Measurements from ENCODE around the gene RPS27A. TPM values are rescaled to one million over a fixed set of nuclear protein-coding genes. Genes with fewer than 3 reads are reported as not detected.
A peak's percentile ranks its signal among the peaks of the same experiment; 100 is the strongest.
"Not testable (repeated sequence)": the region's sequence is repeated elsewhere in the genome, so short reads cannot be mapped to it uniquely, and the experiment has no call there.

Gene RPS27A
- total RNA-seq, 1 experiment from 2014 or later, result 747 TPM

- Mint-ChIP-seq H3K36me3 (ENCODE audit: insufficient read depth, unreplicated experiment) (peaks cover 27% of the 10 kb centered on the region), H3K27me3 (ENCODE audit: unreplicated experiment) (no peaks in the 10 kb centered on the region), H3K4me1 (ENCODE audit: low read depth, unreplicated experiment) (no peaks in the 10 kb centered on the region), H3K27ac (ENCODE audit: unreplicated experiment) (peak overlapping the region; percentile 64), H3K9me3 (ENCODE audit: low read depth, unreplicated experiment) (no peaks in the 10 kb centered on the region), H3K4me3 (ENCODE audit: low read depth, unreplicated experiment) (peak overlapping the region; percentile 66)
- CTCF ChIA-PET, result interaction anchor here (0.6 kb wide), 1 partner anchor 156 kb away, joined by 7 read pairs; no protein-coding TSS in a partner anchor
- DNase-seq, result no peak
- intact Hi-C loops (cut with micrococcal nuclease; ENCODE audit: unreplicated experiment), result no loop called here
- TF ChIP-seq CTCF (IDR thresholded peaks at IDR 0.05; ENCODE audit: unreplicated experiment), result no peak
- no TSS peak for BruUV-seq (replicated peaks)
Observed at GRCh38 chr2:55268288-55268906, 35.9 kb downstream of the RPS27A start.

DNA sequence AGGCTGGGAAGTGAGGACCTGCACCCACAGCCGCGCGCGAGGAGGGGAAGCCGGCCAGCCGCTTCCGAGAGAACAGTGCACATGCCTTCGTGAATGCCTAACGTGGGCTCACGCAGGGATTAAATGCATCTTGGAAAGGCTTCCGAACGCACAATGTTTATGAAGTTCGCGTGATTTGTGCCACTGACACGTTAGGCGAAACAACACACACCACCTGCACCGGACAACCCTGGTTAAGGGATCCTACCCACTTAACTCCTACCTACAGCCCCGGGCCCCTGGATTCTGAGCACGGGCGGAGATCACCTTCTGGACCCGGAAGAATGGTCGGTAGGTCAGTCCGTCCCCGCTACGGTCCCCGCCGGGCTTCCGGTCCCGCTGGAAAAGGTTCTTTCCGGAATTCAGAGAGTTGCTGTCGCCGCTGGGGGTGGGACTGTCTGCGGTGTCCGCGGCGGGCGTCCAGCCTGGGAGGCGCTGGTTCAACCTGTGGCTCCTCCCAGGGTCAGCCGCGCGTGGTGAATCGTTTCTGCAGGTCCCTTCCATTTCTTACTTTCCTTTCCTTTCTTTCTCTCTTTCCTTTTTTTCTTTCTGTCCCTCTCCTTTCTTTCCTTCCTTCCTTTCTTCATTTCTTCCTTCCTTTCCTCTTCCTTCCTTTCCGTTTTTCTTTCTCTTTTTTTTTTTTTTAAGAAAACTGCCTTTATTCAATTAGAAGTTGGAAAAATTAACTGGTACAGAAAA, 36.6 kb downstream of the RPS27A start, which contains the start of gene MTIF2:
Gene MTIF2 (minus strand): TSS at position 325 of the 738 bp plus-strand sequence. CDS start 5,373 bp downstream, outside the sequence.
- TSS peak; percentile 87 for BruUV-seq (replicated peaks)
- Mint-ChIP-seq H3K27ac (ENCODE audit: unreplicated experiment) (peak within 1 kb of the TSS; percentile 64), H3K36me3 (ENCODE audit: insufficient read depth, unreplicated experiment) (peaks cover 27% of the 10 kb centered on the region), H3K27me3 (ENCODE audit: unreplicated experiment) (no peaks in the 10 kb centered on the region), H3K4me1 (ENCODE audit: low read depth, unreplicated experiment) (no peaks in the 10 kb centered on the region), H3K9me3 (ENCODE audit: low read depth, unreplicated experiment) (no peaks in the 10 kb centered on the region), H3K4me3 (ENCODE audit: low read depth, unreplicated experiment) (peak within 1 kb of the TSS; percentile 66)
- intact Hi-C loops (cut with micrococcal nuclease; ENCODE audit: unreplicated experiment), result no loop called here
- CTCF ChIA-PET, result interaction anchor here (0.6 kb wide), 1 partner anchor 156 kb away, joined by 7 read pairs; no protein-coding TSS in a partner anchor
- DNase-seq, result peak; percentile 97
- no peak for TF ChIP-seq CTCF (IDR thresholded peaks at IDR 0.05; ENCODE audit: unreplicated experiment)

DNA sequence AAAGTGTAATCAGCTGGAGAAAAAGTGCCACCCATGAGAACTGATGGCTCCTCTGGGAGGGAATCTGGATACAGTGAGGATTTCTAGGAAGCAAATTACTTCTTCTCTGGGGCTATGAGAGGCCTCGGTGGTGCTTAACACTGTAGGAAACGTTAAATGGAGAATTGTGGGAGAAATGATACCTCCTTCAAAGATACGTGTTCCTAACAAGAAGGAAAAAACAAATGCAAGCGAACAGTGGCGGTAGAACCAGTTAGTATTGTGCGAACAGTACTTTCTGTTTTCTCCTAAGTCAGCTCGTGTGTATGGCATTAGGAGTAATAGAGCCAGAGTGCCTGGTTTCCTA, 37.1 kb downstream of the RPS27A start:
- Mint-ChIP-seq H3K36me3 (ENCODE audit: insufficient read depth, unreplicated experiment) (peaks cover 27% of the 10 kb centered on the region), H3K27ac (ENCODE audit: unreplicated experiment) (peak overlapping the region; percentile 64), H3K4me3 (ENCODE audit: low read depth, unreplicated experiment) (peak overlapping the region; percentile 66), H3K4me1 (ENCODE audit: low read depth, unreplicated experiment) (no peaks in the 10 kb centered on the region), H3K27me3 (ENCODE audit: unreplicated experiment) (no peaks in the 10 kb centered on the region), H3K9me3 (ENCODE audit: low read depth, unreplicated experiment) (no peaks in the 10 kb centered on the region)
- CTCF ChIA-PET, result no interaction called here
- no peak for DNase-seq
- BruUV-seq (replicated peaks), result TSS peak; percentile 88
- intact Hi-C loops (cut with micrococcal nuclease; ENCODE audit: unreplicated experiment), result no loop called here
- TF ChIP-seq CTCF (IDR thresholded peaks at IDR 0.05; ENCODE audit: unreplicated experiment), result no peak

DNA sequence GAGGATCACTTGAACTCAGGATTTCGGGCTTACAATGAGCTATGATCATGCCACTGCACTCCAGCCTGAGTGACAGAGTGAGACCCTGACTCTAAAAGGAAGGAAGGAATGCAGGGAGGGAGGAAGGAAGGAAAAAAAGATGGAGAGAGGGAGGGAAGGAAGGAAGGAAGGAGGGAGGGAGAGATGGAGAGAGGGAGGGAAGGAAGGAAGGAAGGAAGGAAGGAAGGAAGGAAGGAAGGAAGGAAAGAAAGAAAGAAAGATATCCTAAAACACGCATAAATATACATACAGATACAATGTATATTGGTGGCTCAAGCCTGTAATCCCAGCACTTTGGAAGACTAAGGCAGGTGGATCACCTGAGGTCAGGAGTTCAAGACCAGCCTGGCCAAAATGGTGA, 41.9 kb downstream of the RPS27A start:
- peaks cover 11% of the 10 kb centered on the region for H3K36me3 Mint-ChIP-seq (ENCODE audit: insufficient read depth, unreplicated experiment)
- H3K27ac Mint-ChIP-seq (ENCODE audit: unreplicated experiment); DNase-seq; H3K4me1 Mint-ChIP-seq (ENCODE audit: low read depth, unreplicated experiment); H3K27me3 Mint-ChIP-seq (ENCODE audit: unreplicated experiment); intact Hi-C loops (cut with micrococcal nuclease; ENCODE audit: unreplicated experiment); H3K4me3 Mint-ChIP-seq (ENCODE audit: low read depth, unreplicated experiment); BruUV-seq (replicated peaks); H3K9me3 Mint-ChIP-seq (ENCODE audit: low read depth, unreplicated experiment): not testable (repeated sequence)
- CTCF ChIA-PET, result interaction anchor here (0.6 kb wide), 1 partner anchor 414 kb away, joined by 3 read pairs; no protein-coding TSS in a partner anchor
